MM.1S (cell line): ENCODE data around the gene OR8B4.

Source experiments
- EZH2 ChIP-seq: fragments of 300-600 bp; sonication (generic); optimal IDR thresholded peaks from 2 replicates; pipeline ENCODE3; 2017; ENCODE audit warnings: low read depth, mild to moderate bottlenecking, antibody characterized with exemption, low read length, mixed read lengths
- EZH2phosphoT487 ChIP-seq: fragments of 300-600 bp; sonication (generic); IDR thresholded peaks from 2 replicates; pipeline ENCODE4 v1.6.1; 2018; ENCODE audit warnings: antibody characterized with exemption, low read length
- TF ChIP-seq, protein P1 (sequence below): fragments of 300-600 bp; sonication (generic); IDR thresholded peaks from 2 replicates; pipeline ENCODE4 v1.5.1; 2016; ENCODE audit warnings: antibody characterized with exemption, low read length, mixed read lengths

DNA sequence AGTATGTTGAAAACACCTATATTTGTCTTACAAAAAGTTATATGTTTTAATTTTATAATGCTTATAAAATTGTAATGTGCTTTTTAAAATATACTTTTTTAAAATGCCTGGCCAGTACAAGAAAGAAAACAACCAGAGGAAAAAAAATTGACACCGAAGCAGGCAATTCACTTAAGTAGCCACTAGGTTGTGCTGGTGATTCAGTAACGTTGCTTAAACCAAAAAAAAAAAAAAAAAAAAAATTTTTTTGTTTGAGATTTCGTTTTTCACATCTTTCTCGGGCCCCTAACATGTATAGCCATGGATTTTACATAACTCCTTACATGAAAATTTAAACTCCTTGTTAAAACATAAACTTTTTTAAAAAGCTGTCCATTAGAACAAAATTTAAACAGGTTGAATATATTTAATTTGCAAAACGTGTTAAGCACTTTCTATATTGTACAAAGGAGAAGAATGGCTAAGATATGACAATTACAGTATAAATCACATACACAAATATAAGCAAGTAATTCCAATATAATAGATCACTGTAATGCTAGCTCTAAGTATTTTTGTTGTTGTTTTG, 9.2 kb downstream of the OR8B4 start:
- TF ChIP-seq, protein P1, sequence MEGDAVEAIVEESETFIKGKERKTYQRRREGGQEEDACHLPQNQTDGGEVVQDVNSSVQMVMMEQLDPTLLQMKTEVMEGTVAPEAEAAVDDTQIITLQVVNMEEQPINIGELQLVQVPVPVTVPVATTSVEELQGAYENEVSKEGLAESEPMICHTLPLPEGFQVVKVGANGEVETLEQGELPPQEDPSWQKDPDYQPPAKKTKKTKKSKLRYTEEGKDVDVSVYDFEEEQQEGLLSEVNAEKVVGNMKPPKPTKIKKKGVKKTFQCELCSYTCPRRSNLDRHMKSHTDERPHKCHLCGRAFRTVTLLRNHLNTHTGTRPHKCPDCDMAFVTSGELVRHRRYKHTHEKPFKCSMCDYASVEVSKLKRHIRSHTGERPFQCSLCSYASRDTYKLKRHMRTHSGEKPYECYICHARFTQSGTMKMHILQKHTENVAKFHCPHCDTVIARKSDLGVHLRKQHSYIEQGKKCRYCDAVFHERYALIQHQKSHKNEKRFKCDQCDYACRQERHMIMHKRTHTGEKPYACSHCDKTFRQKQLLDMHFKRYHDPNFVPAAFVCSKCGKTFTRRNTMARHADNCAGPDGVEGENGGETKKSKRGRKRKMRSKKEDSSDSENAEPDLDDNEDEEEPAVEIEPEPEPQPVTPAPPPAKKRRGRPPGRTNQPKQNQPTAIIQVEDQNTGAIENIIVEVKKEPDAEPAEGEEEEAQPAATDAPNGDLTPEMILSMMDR, result peak; percentile 56
- no peak for TF ChIP-seq EZH2
- no peak for TF ChIP-seq EZH2phosphoT487
